ENCODE data around the gene C19orf81. TPM values are rescaled to one million over a fixed set of nuclear protein-coding genes. Genes with fewer than 3 reads are reported as not detected.

The C19orf81 gene
- total and polyA plus RNA-seq, 9 of the 15 experiments (the other 6 are each of a cell fraction or from before 2014, with no cell fraction given), result 2.5 to 42.9 (median 33.0) TPM; not detected in 4

DNA sequence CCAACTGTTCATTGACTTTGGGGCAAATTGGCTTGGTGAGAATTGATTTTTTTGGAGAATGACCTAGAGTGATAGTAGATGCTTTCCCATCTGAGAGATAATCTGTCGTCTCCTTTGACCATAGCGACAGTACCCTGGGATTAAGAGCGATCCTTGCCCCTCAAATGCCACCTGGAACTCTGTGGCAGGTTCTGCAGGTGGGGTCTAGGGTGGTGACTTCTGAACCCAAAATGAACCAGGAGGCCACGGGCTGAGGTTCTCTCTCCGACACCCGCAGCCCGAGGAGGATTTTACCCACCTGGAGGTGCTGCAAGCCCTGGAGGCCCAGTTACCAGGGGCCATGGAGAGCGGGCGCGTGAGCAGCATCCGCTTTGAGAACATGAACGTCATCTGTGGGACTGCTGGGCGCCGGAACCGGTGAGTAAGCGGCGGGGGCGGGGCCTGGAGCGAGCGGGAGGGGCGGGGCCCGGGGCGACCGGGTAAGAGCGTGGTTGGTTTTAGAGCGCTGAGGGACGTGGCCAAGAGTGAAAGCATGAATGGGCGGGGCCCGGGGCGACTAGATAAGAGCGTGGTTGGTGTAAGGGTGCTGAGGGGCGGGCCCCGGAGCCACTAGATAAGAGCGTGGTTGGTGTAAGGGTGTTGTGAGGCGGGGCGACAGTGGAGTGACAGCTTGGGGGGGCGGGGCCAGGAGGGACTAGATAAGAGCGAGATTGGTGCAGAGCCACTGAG lies 8.6 kb downstream of the C19orf81 start (continued):
- TF ChIP-seq, protein P1, sequence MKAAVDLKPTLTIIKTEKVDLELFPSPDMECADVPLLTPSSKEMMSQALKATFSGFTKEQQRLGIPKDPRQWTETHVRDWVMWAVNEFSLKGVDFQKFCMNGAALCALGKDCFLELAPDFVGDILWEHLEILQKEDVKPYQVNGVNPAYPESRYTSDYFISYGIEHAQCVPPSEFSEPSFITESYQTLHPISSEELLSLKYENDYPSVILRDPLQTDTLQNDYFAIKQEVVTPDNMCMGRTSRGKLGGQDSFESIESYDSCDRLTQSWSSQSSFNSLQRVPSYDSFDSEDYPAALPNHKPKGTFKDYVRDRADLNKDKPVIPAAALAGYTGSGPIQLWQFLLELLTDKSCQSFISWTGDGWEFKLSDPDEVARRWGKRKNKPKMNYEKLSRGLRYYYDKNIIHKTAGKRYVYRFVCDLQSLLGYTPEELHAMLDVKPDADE (conservative IDR thresholded peaks at IDR 0.05; ENCODE audit: control insufficient read depth, low read depth, low read length), result peak; percentile 59; the same call in 1 of the 2 replicates
- TF ChIP-seq, protein P2, sequence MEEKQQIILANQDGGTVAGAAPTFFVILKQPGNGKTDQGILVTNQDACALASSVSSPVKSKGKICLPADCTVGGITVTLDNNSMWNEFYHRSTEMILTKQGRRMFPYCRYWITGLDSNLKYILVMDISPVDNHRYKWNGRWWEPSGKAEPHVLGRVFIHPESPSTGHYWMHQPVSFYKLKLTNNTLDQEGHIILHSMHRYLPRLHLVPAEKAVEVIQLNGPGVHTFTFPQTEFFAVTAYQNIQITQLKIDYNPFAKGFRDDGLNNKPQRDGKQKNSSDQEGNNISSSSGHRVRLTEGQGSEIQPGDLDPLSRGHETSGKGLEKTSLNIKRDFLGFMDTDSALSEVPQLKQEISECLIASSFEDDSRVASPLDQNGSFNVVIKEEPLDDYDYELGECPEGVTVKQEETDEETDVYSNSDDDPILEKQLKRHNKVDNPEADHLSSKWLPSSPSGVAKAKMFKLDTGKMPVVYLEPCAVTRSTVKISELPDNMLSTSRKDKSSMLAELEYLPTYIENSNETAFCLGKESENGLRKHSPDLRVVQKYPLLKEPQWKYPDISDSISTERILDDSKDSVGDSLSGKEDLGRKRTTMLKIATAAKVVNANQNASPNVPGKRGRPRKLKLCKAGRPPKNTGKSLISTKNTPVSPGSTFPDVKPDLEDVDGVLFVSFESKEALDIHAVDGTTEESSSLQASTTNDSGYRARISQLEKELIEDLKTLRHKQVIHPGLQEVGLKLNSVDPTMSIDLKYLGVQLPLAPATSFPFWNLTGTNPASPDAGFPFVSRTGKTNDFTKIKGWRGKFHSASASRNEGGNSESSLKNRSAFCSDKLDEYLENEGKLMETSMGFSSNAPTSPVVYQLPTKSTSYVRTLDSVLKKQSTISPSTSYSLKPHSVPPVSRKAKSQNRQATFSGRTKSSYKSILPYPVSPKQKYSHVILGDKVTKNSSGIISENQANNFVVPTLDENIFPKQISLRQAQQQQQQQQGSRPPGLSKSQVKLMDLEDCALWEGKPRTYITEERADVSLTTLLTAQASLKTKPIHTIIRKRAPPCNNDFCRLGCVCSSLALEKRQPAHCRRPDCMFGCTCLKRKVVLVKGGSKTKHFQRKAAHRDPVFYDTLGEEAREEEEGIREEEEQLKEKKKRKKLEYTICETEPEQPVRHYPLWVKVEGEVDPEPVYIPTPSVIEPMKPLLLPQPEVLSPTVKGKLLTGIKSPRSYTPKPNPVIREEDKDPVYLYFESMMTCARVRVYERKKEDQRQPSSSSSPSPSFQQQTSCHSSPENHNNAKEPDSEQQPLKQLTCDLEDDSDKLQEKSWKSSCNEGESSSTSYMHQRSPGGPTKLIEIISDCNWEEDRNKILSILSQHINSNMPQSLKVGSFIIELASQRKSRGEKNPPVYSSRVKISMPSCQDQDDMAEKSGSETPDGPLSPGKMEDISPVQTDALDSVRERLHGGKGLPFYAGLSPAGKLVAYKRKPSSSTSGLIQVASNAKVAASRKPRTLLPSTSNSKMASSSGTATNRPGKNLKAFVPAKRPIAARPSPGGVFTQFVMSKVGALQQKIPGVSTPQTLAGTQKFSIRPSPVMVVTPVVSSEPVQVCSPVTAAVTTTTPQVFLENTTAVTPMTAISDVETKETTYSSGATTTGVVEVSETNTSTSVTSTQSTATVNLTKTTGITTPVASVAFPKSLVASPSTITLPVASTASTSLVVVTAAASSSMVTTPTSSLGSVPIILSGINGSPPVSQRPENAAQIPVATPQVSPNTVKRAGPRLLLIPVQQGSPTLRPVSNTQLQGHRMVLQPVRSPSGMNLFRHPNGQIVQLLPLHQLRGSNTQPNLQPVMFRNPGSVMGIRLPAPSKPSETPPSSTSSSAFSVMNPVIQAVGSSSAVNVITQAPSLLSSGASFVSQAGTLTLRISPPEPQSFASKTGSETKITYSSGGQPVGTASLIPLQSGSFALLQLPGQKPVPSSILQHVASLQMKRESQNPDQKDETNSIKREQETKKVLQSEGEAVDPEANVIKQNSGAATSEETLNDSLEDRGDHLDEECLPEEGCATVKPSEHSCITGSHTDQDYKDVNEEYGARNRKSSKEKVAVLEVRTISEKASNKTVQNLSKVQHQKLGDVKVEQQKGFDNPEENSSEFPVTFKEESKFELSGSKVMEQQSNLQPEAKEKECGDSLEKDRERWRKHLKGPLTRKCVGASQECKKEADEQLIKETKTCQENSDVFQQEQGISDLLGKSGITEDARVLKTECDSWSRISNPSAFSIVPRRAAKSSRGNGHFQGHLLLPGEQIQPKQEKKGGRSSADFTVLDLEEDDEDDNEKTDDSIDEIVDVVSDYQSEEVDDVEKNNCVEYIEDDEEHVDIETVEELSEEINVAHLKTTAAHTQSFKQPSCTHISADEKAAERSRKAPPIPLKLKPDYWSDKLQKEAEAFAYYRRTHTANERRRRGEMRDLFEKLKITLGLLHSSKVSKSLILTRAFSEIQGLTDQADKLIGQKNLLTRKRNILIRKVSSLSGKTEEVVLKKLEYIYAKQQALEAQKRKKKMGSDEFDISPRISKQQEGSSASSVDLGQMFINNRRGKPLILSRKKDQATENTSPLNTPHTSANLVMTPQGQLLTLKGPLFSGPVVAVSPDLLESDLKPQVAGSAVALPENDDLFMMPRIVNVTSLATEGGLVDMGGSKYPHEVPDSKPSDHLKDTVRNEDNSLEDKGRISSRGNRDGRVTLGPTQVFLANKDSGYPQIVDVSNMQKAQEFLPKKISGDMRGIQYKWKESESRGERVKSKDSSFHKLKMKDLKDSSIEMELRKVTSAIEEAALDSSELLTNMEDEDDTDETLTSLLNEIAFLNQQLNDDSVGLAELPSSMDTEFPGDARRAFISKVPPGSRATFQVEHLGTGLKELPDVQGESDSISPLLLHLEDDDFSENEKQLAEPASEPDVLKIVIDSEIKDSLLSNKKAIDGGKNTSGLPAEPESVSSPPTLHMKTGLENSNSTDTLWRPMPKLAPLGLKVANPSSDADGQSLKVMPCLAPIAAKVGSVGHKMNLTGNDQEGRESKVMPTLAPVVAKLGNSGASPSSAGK (IDR thresholded peaks at IDR 0.05), result peak; percentile 61
- TF ChIP-seq CHD4 (IDR thresholded peaks at IDR 0.05; ENCODE audit: insufficient read depth, insufficient replicate concordance, low read depth, low read length, poor library complexity, severe bottlenecking) (no peak), POLR2A (conservative IDR thresholded peaks at IDR 0.05) (peak; percentile 82; the same call in 1 of the 2 replicates)

Measured in K562 (cell line).